ENCODE measurements around the gene NUDT2. TPM values are rescaled to one million over a fixed set of nuclear protein-coding genes. Genes with fewer than 3 reads are reported as not detected.

NUDT2 gene
- total and polyA plus RNA-seq, 10 of the 15 experiments (the other 5 are each of a cell fraction or from before 2014, with no cell fraction given) = 24.5 to 55.1 (median 33.6) TPM

DNA sequence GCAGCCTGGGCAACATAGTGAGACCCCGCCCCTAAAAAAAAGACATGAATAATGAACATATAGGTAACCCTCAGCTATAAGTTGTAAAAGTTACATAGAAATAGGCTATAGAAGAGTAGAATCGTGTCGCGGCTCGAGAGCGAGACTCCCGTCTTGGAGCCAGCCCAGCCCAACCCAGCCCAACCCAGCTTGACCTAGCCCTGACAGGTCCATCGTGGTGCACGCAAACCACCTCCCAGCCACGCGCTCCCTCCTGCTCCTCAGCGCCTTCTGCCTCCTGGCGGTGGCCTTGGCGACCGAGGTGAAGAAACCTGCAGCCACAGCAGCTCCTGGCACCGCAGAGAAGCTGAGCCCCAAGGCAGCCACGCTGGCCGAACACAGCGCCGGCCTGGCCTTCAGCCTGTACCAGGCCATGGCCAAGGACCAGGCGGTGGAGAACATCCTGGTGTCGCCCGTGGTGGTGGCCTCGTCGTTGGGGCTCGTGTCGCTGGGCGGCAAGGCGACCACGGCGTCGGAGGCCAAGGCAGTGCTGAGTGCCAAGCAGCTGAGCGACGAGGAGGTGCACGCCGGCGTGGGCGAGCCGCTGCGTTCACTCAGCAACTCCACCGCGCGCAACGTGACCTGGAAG lies 11.1 kb upstream of the NUDT2 start:
- Histone ChIP-seq H2AFZ (ENCODE audit: control insufficient read depth, low read depth, low read length) (no peak overlapping the region), H3K9ac (ENCODE audit: control insufficient read depth, insufficient read depth, low read length) (no peak overlapping the region), H3K4me3 (no peak overlapping the region), H3K79me2 (ENCODE audit: control insufficient read depth, insufficient read depth, low read length) (no peaks in the 10 kb centered on the region; the same call in 1 of the 2 replicates), H3K9me3 (replicated peaks; ENCODE audit: control insufficient read depth, insufficient read depth, low read length) (no peaks in the 10 kb centered on the region), H3K4me1 (ENCODE audit: control insufficient read depth, insufficient read depth, low read length) (no peaks in the 10 kb centered on the region), H3K27ac (ENCODE audit: control insufficient read depth, insufficient read depth) (no peak overlapping the region), H3K27me3 (replicated peaks in 1 of 2; ENCODE audit: control insufficient read depth in 2 of 2, insufficient read depth in 2 of 2, low read length in 1 of 2) (no peaks in the 10 kb centered on the region), H4K20me1 (ENCODE audit: control insufficient read depth, insufficient read depth) (no peaks in the 10 kb centered on the region), H3K36me3 (ENCODE audit: control insufficient read depth in 2 of 2, insufficient read depth in 2 of 2, low read length in 1 of 2) (peaks cover 0 to 2% of the 10 kb centered on the region in 2 experiments; a peak in 2 of 4 replicates), H3K4me2 (ENCODE audit: control insufficient read depth, insufficient read depth) (no peak overlapping the region)
- CTCF ChIA-PET = no interaction called here
- SMC1A ChIA-PET (ENCODE audit: uncharacterized antibody, unreplicated experiment) = no interaction called here
- RAD21 ChIA-PET (ENCODE audit: unreplicated experiment) = no interaction called here
- FAIRE-seq = no peak
- 95% methylated on average over 32 of the region's 44 CpGs for WGBS (ENCODE audit: insufficient coverage, insufficient replicate concordance, low lambda C conversion rate, missing lambda C conversion rate)
- DNase-seq (ENCODE audit: low read depth, low spot score) = no peak
- BruUV-seq (replicated peaks) = no TSS peak
- in situ Hi-C loops (cut with MboI) (no loop called here), intact Hi-C loops (cut with micrococcal nuclease; ENCODE audit: unreplicated experiment) (no loop called here)
- no peak for TF ChIP-seq SUPT20H (IDR thresholded peaks at IDR 0.05; ENCODE audit: borderline replicate concordance, control insufficient read depth, low read depth, low read length)
- no peak for TF ChIP-seq JUNB (IDR thresholded peaks at IDR 0.05)
- TF ChIP-seq, protein P1, sequence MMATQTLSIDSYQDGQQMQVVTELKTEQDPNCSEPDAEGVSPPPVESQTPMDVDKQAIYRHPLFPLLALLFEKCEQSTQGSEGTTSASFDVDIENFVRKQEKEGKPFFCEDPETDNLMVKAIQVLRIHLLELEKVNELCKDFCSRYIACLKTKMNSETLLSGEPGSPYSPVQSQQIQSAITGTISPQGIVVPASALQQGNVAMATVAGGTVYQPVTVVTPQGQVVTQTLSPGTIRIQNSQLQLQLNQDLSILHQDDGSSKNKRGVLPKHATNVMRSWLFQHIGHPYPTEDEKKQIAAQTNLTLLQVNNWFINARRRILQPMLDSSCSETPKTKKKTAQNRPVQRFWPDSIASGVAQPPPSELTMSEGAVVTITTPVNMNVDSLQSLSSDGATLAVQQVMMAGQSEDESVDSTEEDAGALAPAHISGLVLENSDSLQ (IDR thresholded peaks at IDR 0.05) = no peak
- TF ChIP-seq STAT1 (conservative IDR thresholded peaks at IDR 0.05) = no peak
- TF ChIP-seq, protein P2, sequence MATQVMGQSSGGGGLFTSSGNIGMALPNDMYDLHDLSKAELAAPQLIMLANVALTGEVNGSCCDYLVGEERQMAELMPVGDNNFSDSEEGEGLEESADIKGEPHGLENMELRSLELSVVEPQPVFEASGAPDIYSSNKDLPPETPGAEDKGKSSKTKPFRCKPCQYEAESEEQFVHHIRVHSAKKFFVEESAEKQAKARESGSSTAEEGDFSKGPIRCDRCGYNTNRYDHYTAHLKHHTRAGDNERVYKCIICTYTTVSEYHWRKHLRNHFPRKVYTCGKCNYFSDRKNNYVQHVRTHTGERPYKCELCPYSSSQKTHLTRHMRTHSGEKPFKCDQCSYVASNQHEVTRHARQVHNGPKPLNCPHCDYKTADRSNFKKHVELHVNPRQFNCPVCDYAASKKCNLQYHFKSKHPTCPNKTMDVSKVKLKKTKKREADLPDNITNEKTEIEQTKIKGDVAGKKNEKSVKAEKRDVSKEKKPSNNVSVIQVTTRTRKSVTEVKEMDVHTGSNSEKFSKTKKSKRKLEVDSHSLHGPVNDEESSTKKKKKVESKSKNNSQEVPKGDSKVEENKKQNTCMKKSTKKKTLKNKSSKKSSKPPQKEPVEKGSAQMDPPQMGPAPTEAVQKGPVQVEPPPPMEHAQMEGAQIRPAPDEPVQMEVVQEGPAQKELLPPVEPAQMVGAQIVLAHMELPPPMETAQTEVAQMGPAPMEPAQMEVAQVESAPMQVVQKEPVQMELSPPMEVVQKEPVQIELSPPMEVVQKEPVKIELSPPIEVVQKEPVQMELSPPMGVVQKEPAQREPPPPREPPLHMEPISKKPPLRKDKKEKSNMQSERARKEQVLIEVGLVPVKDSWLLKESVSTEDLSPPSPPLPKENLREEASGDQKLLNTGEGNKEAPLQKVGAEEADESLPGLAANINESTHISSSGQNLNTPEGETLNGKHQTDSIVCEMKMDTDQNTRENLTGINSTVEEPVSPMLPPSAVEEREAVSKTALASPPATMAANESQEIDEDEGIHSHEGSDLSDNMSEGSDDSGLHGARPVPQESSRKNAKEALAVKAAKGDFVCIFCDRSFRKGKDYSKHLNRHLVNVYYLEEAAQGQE (IDR thresholded peaks at IDR 0.05; ENCODE audit: low read depth, low read length) = no peak
- TF ChIP-seq, protein P3, sequence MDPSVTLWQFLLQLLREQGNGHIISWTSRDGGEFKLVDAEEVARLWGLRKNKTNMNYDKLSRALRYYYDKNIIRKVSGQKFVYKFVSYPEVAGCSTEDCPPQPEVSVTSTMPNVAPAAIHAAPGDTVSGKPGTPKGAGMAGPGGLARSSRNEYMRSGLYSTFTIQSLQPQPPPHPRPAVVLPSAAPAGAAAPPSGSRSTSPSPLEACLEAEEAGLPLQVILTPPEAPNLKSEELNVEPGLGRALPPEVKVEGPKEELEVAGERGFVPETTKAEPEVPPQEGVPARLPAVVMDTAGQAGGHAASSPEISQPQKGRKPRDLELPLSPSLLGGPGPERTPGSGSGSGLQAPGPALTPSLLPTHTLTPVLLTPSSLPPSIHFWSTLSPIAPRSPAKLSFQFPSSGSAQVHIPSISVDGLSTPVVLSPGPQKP (IDR thresholded peaks at IDR 0.05; ENCODE audit: low read depth, low read length) = no peak
- TF ChIP-seq NR2F1 (conservative IDR thresholded peaks at IDR 0.05) = no peak
- no peak for TF ChIP-seq POLR2AphosphoS2 (IDR thresholded peaks at IDR 0.05; ENCODE audit: low read depth, low read length)
- no peak for TF ChIP-seq BRCA1 (IDR thresholded peaks at IDR 0.05; ENCODE audit: low read depth, low read length)
- TF ChIP-seq PML (IDR thresholded peaks at IDR 0.05; ENCODE audit: low read length) = no peak
- no peak for TF ChIP-seq NBN (IDR thresholded peaks at IDR 0.05)
- no peak for TF ChIP-seq IKZF2 (IDR thresholded peaks at IDR 0.05)
- no peak for TF ChIP-seq SREBF1 (IDR thresholded peaks at IDR 0.05; ENCODE audit: low read length)
- TF ChIP-seq, protein P4, sequence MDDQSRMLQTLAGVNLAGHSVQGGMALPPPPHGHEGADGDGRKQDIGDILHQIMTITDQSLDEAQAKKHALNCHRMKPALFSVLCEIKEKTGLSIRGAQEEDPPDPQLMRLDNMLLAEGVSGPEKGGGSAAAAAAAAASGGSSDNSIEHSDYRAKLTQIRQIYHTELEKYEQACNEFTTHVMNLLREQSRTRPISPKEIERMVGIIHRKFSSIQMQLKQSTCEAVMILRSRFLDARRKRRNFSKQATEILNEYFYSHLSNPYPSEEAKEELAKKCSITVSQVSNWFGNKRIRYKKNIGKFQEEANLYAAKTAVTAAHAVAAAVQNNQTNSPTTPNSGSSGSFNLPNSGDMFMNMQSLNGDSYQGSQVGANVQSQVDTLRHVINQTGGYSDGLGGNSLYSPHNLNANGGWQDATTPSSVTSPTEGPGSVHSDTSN (IDR thresholded peaks at IDR 0.05; ENCODE audit: insufficient replicate concordance, low read depth, low read length) = no peak
- no peak for TF ChIP-seq ZNF384 (IDR thresholded peaks at IDR 0.05; ENCODE audit: borderline replicate concordance, low read depth, low read length)
- POLR2A ChIA-PET = no interaction called here
- no peak for ATAC-seq
